GM12878 (cell line): ENCODE results near the gene SKIDA1.

Source experiments
- CHD2 ChIP-seq: IDR thresholded peaks from 2 replicates; pipeline ENCODE4 v1.6.1; 2011; ENCODE audit warnings: low read depth, low read length, improper control_type of control experiment, borderline replicate concordance
- JUND ChIP-seq: IDR thresholded peaks from 2 replicates; pipeline ENCODE4 v1.6.1; 2012; ENCODE audit warnings: low read depth, mild to moderate bottlenecking, low read length, improper control_type of control experiment, moderate library complexity
- RBBP5 ChIP-seq: fragments of 200-600 bp; sonication (generic); conservative IDR thresholded peaks from 2 replicates; pipeline ENCODE4 v1.6.1; 2016

GRCh38 chr10:21527598-21528235 is 2.2 kb upstream of the SKIDA1 start:
- TF ChIP-seq JUND = no peak
- TF ChIP-seq RBBP5 = no peak
- no peak for TF ChIP-seq CHD2
